ENCODE data around the gene EPS15. TPM values are rescaled to one million over a fixed set of nuclear protein-coding genes. Genes with fewer than 3 reads are reported as not detected.
A peak's percentile ranks its signal among the peaks of the same experiment; 100 is the strongest.

Gene EPS15
- total and polyA plus RNA-seq, 9 of the 15 experiments (the other 6 are each of a cell fraction or from before 2014, with no cell fraction given): 23.1 to 69.0 (median 41.7) TPM

DNA sequence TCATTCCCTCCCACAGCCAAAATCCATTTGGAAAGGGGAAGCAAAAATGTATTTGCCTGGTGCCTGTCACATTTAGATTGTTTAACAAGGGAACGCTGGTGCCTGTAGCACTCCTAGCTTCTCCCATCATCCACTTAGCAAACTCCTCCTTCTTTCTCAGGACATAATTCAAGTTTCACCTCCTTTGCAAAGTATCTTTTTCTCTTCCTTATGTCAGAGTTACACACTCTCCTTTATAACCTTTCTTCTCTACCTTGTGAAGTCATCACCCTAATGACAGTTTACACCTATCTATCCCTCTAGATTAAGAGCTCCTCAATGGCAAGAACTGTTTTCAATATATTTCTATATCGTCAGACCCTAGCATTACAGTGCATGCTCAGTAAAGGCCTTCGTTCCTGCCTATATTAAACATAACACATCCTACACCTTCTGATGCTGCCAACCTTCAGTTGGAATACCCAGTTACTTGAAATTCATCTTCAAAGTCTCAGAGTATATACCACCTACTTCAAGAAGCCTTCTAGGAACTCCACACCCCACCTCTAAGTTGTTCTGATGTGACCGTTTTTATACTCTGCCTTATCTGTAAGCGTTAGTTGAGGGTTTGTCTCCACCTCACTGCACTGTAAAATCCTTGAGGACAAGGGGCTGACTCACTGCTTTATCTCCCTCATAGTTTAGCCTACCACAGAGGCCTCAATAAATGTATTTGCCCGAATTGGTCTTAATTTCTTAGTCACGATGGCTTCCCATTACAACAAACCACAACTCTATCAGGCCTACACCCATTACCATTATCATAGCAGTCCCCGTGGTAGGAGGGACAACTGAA is 1.0 kb upstream of the EPS15 start (continued):
- no peak for TF ChIP-seq KLF13 (tag; IDR thresholded peaks at IDR 0.05; ENCODE audit: borderline replicate concordance, low read depth)
- peak; percentile 71 for TF ChIP-seq MBD2 (IDR thresholded peaks at IDR 0.05; ENCODE audit: borderline replicate concordance, low read depth)
- peak; percentile 50; the same call in 1 of the 2 replicates for TF ChIP-seq GATAD2B (IDR thresholded peaks at IDR 0.05; ENCODE audit: borderline replicate concordance)
- TF ChIP-seq MCM7 (IDR thresholded peaks at IDR 0.05): no peak
- TF ChIP-seq, protein P1, sequence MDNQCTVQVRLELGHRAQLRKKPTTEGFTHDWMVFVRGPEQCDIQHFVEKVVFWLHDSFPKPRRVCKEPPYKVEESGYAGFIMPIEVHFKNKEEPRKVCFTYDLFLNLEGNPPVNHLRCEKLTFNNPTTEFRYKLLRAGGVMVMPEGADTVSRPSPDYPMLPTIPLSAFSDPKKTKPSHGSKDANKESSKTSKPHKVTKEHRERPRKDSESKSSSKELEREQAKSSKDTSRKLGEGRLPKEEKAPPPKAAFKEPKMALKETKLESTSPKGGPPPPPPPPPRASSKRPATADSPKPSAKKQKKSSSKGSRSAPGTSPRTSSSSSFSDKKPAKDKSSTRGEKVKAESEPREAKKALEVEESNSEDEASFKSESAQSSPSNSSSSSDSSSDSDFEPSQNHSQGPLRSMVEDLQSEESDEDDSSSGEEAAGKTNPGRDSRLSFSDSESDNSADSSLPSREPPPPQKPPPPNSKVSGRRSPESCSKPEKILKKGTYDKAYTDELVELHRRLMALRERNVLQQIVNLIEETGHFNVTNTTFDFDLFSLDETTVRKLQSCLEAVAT (IDR thresholded peaks at IDR 0.05): 0 out of 4 replicates have a peak, but pooled peaks of 1 of the 2 experiments have one; percentile 57
- no peak for TF ChIP-seq PRMT5 (CRISPR knock-in tag; IDR thresholded peaks at IDR 0.05)
- TF ChIP-seq MAFF (IDR thresholded peaks at IDR 0.05; ENCODE audit: low read length): peak; percentile 87; the same call in 1 of the 2 replicates
- no peak for TF ChIP-seq PHF8 (IDR thresholded peaks at IDR 0.05; ENCODE audit: borderline replicate concordance, low read length)
- no peak for TF ChIP-seq SETDB1 (IDR thresholded peaks at IDR 0.05; ENCODE audit: low read length)
- TF ChIP-seq DIDO1 (tag; IDR thresholded peaks at IDR 0.05; ENCODE audit: low read depth): no peak
- no peak for TF ChIP-seq HLTF (IDR thresholded peaks at IDR 0.05)
- no peak for TF ChIP-seq ZNF778 (CRISPR knock-in tag; IDR thresholded peaks at IDR 0.05)
- TF ChIP-seq KAT2B (IDR thresholded peaks at IDR 0.05; ENCODE audit: low read depth, low read length): no peak
- TF ChIP-seq NCOA6 (IDR thresholded peaks at IDR 0.05): no peak
- no peak for TF ChIP-seq HMG20A (CRISPR knock-in tag; conservative IDR thresholded peaks at IDR 0.05)
- 0 out of 2 replicates have a peak, but pooled peaks have one; percentile 13 for TF ChIP-seq THRB (CRISPR knock-in tag; conservative IDR thresholded peaks at IDR 0.05)
- TF ChIP-seq FOXP1 (CRISPR knock-in tag; IDR thresholded peaks at IDR 0.05): no peak
- TF ChIP-seq TGIF2 (CRISPR knock-in tag; IDR thresholded peaks at IDR 0.05): no peak
- no peak for TF ChIP-seq POLR2G (IDR thresholded peaks at IDR 0.05; ENCODE audit: low read depth, low read length)
- TF ChIP-seq E4F1 (CRISPR knock-in tag; IDR thresholded peaks at IDR 0.05; ENCODE audit: borderline replicate concordance): peak; percentile 58; the same call in 1 of the 2 replicates
- no peak for TF ChIP-seq PHTF2 (CRISPR knock-in tag; IDR thresholded peaks at IDR 0.05)
- no peak for TF ChIP-seq MECOM (CRISPR knock-in tag; IDR thresholded peaks at IDR 0.05)
- TF ChIP-seq TAF15 (IDR thresholded peaks at IDR 0.05; ENCODE audit: low read depth, low read length): no peak
- TF ChIP-seq BRF1 (IDR thresholded peaks at IDR 0.05; ENCODE audit: borderline replicate concordance, extremely low read depth, insufficient read length): no peak
- 0 out of 2 replicates have a peak, but pooled peaks have one; percentile 15 for TF ChIP-seq ZNF76 (CRISPR knock-in tag; IDR thresholded peaks at IDR 0.05; ENCODE audit: borderline replicate concordance)

All from K562 (cell line).